Dendritic cell treated with granulocyte-macrophage colony-stimulating factor and Interleukin-4, amounts not matched to agents 40 ng/mL and 50 ng/mL, for 4 days (primary cell): ENCODE results near the gene LITAF.

Experiments used
- H3K27ac Mint-ChIP-seq: one replicate; pipeline ENCODE4 v1.8.0; 2022; ENCODE audit warnings: mild to moderate bottlenecking, mixed read lengths
- H3K27me3 Mint-ChIP-seq: one replicate; pipeline ENCODE4 v1.8.0; 2022; ENCODE audit warnings: mild to moderate bottlenecking, mixed read lengths
- H3K36me3 Mint-ChIP-seq: one replicate; pipeline ENCODE4 v1.8.0; 2022; ENCODE audit warnings: low read depth, mixed read lengths
- H3K4me1 Mint-ChIP-seq: one replicate; pipeline ENCODE4 v1.8.0; 2022; ENCODE audit warnings: low read depth, mixed read lengths
- H3K4me3 Mint-ChIP-seq: one replicate; pipeline ENCODE4 v1.8.0; 2022; ENCODE audit warnings: mild to moderate bottlenecking, moderate library complexity, mixed read lengths
- H3K9me3 Mint-ChIP-seq: one replicate; pipeline ENCODE4 v1.8.0; 2022; ENCODE audit warnings: mixed read lengths
- intact Hi-C: fragments of 100-400 bp; cut with micrococcal nuclease; formaldehyde crosslinking; loops from one replicate; pipeline ENCODE4 v1.15.0; 2022

LITAF gene

GRCh38 chr16:11586856-11587642, at the start of gene LITAF:
Gene LITAF (minus strand): TSS chr16:11586919. CDS start chr16:11556730, 30,189 bp downstream.
- Mint-ChIP-seq H3K36me3 (peaks cover 34% of the 10 kb centered on the region), H3K9me3 (no peaks in the 10 kb centered on the region), H3K4me3 (peak within 1 kb of the TSS; percentile 88), H3K27me3 (peaks cover 25% of the 10 kb centered on the region), H3K4me1 (peaks cover 57% of the 10 kb centered on the region), H3K27ac (peak within 1 kb of the TSS; percentile 89)
- intact Hi-C loops, result no loop called here

GRCh38 chr16:11636172-11636721, 49.5 kb upstream of the LITAF start:
- Mint-ChIP-seq H3K27me3 (peaks cover 16% of the 10 kb centered on the region), H3K27ac (no peak overlapping the region), H3K36me3 (no peaks in the 10 kb centered on the region), H3K9me3 (no peaks in the 10 kb centered on the region), H3K4me3 (no peak overlapping the region), H3K4me1 (peaks cover 84% of the 10 kb centered on the region)
- intact Hi-C loops, result no loop called here

GRCh38 chr16:11635679-11636171, 49.0 kb upstream of the LITAF start:
- Mint-ChIP-seq H3K36me3 (no peaks in the 10 kb centered on the region), H3K4me3 (no peak overlapping the region), H3K4me1 (peaks cover 82% of the 10 kb centered on the region), H3K27me3 (peaks cover 16% of the 10 kb centered on the region), H3K27ac (no peak overlapping the region), H3K9me3 (no peaks in the 10 kb centered on the region)
- intact Hi-C loops, result no loop called here

GRCh38 chr16:11635113-11635652, 48.5 kb upstream of the LITAF start:
- Mint-ChIP-seq H3K4me1 (peaks cover 82% of the 10 kb centered on the region), H3K9me3 (no peaks in the 10 kb centered on the region), H3K4me3 (no peak overlapping the region), H3K27ac (no peak overlapping the region), H3K36me3 (no peaks in the 10 kb centered on the region), H3K27me3 (peaks cover 18% of the 10 kb centered on the region)
- intact Hi-C loops, result no loop called here

GRCh38 chr16:11634312-11634711, 47.6 kb upstream of the LITAF start:
- no peak overlapping the region for H3K27ac Mint-ChIP-seq
- intact Hi-C loops, result loop anchor here (5.0 kb wide), 1 partner anchor 37 kb away; no protein-coding TSS in a partner anchor
- H3K9me3 Mint-ChIP-seq, result no peaks in the 10 kb centered on the region
- H3K27me3 Mint-ChIP-seq, result peaks cover 18% of the 10 kb centered on the region
- no peaks in the 10 kb centered on the region for H3K36me3 Mint-ChIP-seq
- peaks cover 82% of the 10 kb centered on the region for H3K4me1 Mint-ChIP-seq
- H3K4me3 Mint-ChIP-seq, result no peak overlapping the region

- Mint-ChIP-seq H3K4me3 (no peak overlapping the region), H3K4me1 (peaks cover 87% of the 10 kb centered on the region), H3K27ac (peak overlapping the region; percentile 80), H3K27me3 (peaks cover 18% of the 10 kb centered on the region), H3K9me3 (no peaks in the 10 kb centered on the region), H3K36me3 (no peaks in the 10 kb centered on the region)
- intact Hi-C loops, result loop anchor here (5.0 kb wide), 1 partner anchor 36 kb away; no protein-coding TSS in a partner anchor
These were observed 46.4 kb upstream of the LITAF start for GRCh38 chr16:11633113-11633512.

GRCh38 chr16:11632455-11632939, 45.8 kb upstream of the LITAF start:
- peaks cover 18% of the 10 kb centered on the region for H3K27me3 Mint-ChIP-seq
- peak overlapping the region; percentile 80 for H3K27ac Mint-ChIP-seq
- no peaks in the 10 kb centered on the region for H3K36me3 Mint-ChIP-seq
- intact Hi-C loops, result loop anchor here (5.0 kb wide), 1 partner anchor 35 kb away; no protein-coding TSS in a partner anchor
- peaks cover 89% of the 10 kb centered on the region for H3K4me1 Mint-ChIP-seq
- H3K9me3 Mint-ChIP-seq, result no peaks in the 10 kb centered on the region
- no peak overlapping the region for H3K4me3 Mint-ChIP-seq

- peaks cover 90% of the 10 kb centered on the region for H3K4me1 Mint-ChIP-seq
- no peaks in the 10 kb centered on the region for H3K36me3 Mint-ChIP-seq
- H3K9me3 Mint-ChIP-seq, result no peaks in the 10 kb centered on the region
- peak overlapping the region; percentile 80 for H3K27ac Mint-ChIP-seq
- intact Hi-C loops, result loop anchor here (5.0 kb wide), 1 partner anchor 34 kb away; no protein-coding TSS in a partner anchor
- H3K4me3 Mint-ChIP-seq, result no peak overlapping the region
- H3K27me3 Mint-ChIP-seq, result peaks cover 15% of the 10 kb centered on the region
These were observed 44.5 kb upstream of the LITAF start for GRCh38 chr16:11631214-11631613.

- Mint-ChIP-seq H3K36me3 (no peaks in the 10 kb centered on the region), H3K27me3 (peaks cover 10% of the 10 kb centered on the region), H3K9me3 (no peaks in the 10 kb centered on the region), H3K4me1 (peaks cover 89% of the 10 kb centered on the region), H3K27ac (peak overlapping the region; percentile 80), H3K4me3 (no peak overlapping the region)
- intact Hi-C loops, result loop anchor here (5.0 kb wide), 1 partner anchor 33 kb away; no protein-coding TSS in a partner anchor
These were observed 44.0 kb upstream of the LITAF start for GRCh38 chr16:11630768-11631056.

- H3K4me3 Mint-ChIP-seq, result no peak overlapping the region
- H3K4me1 Mint-ChIP-seq, result peaks cover 89% of the 10 kb centered on the region
- no peaks in the 10 kb centered on the region for H3K36me3 Mint-ChIP-seq
- H3K27me3 Mint-ChIP-seq, result peaks cover 5% of the 10 kb centered on the region
- intact Hi-C loops, result loop anchor here (5.0 kb wide), 1 partner anchor 33 kb away; no protein-coding TSS in a partner anchor
- H3K27ac Mint-ChIP-seq, result peak overlapping the region; percentile 80
- H3K9me3 Mint-ChIP-seq, result no peaks in the 10 kb centered on the region
These were observed 43.5 kb upstream of the LITAF start for GRCh38 chr16:11630046-11630767.

- Mint-ChIP-seq H3K4me1 (peaks cover 89% of the 10 kb centered on the region), H3K27me3 (peaks cover 2% of the 10 kb centered on the region), H3K36me3 (no peaks in the 10 kb centered on the region), H3K9me3 (no peaks in the 10 kb centered on the region), H3K4me3 (no peak overlapping the region), H3K27ac (peak overlapping the region; percentile 80)
- intact Hi-C loops, result loop anchor here (1.0 to 5.0 kb wide), 3 partner anchors 16 to 47 kb away; no protein-coding TSS in a partner anchor
These were observed 42.6 kb upstream of the LITAF start for GRCh38 chr16:11629071-11630030.

- intact Hi-C loops, result loop anchor here (5.0 kb wide), 1 partner anchor 46 kb away; no protein-coding TSS in a partner anchor
- peak overlapping the region; percentile 9 for H3K4me3 Mint-ChIP-seq
- peaks cover 2% of the 10 kb centered on the region for H3K27me3 Mint-ChIP-seq
- no peaks in the 10 kb centered on the region for H3K9me3 Mint-ChIP-seq
- H3K27ac Mint-ChIP-seq, result peak overlapping the region; percentile 80
- H3K4me1 Mint-ChIP-seq, result peaks cover 81% of the 10 kb centered on the region
- peaks cover 6% of the 10 kb centered on the region for H3K36me3 Mint-ChIP-seq
These were observed 41.2 kb upstream of the LITAF start for GRCh38 chr16:11627822-11628457.
